Right lobe of liver (tissue), 6 donors: ENCODE measurements around the gene ASAP3. TPM values are rescaled to one million over a fixed set of nuclear protein-coding genes. Genes with fewer than 3 reads are reported as not detected.

Source experiments
- ATAC-seq, 4 donors: fragments of 200-7000 bp; cut with Tn5 transposase; one replicate each; pipeline ENCODE4 v1.9.1; 2020; ENCODE audit warnings: mild to moderate bottlenecking in 4 of 4, moderate library complexity in 4 of 4
- DNase-seq, 3 donors: peaks; one replicate each; pipeline ENCODE4 v3.0.0-alpha.2; 2020
- H3K27ac ChIP-seq, 3 donors: fragments of 200-600 bp; one replicate each; pipeline ENCODE4 v1.8.0; 2022
- H3K27me3 ChIP-seq, 2 donors: fragments of 200-600 bp; one replicate each; pipeline ENCODE4 v1.8.0; 2022
- H3K36me3 ChIP-seq, 4 donors: fragments of 200-600 bp; sonication (generic) in 1 of 4; one replicate each; pipeline versions ENCODE4 v1.5.1 to v1.8.0; 2017 to 2022; ENCODE audit warnings: control low read depth in 1 of 4
- H3K4me1 ChIP-seq, 4 donors: fragments of 200-600 bp; sonication (generic) in 1 of 4; one replicate each; pipeline versions ENCODE4 v1.5.1 to v1.8.0; 2017 to 2022; ENCODE audit warnings: control low read depth in 1 of 4
- H3K4me3 ChIP-seq, 3 donors: fragments of 200-600 bp; one replicate each; pipeline ENCODE4 v1.8.0; 2022
- H3K9me3 ChIP-seq, 4 donors: fragments of 200-600 bp; sonication (generic) in 1 of 4; one replicate each; pipeline versions ENCODE4 v1.5.1 to v1.8.0; 2017 to 2022; ENCODE audit warnings: control low read depth in 1 of 4
- CTCF ChIP-seq, 4 donors: fragments of 200-600 bp in 3 of 4; fragments of 450-650 bp in 1 of 4; IDR thresholded peaks; one replicate each; pipeline versions ENCODE4 v1.5.1 to v1.8.0; 2016 to 2022; ENCODE audit warnings: antibody characterized with exemption in 4 of 4, mild to moderate bottlenecking in 2 of 4
- POLR2A ChIP-seq: fragments of 450-650 bp; IDR thresholded peaks from one replicate; pipeline ENCODE4 v1.6.1; 2017; ENCODE audit warnings: antibody characterized with exemption, mild to moderate bottlenecking
- WGBS: methylation state at CpG from one replicate; pipeline ENCODE4 v1.1.6; 2018; ENCODE audit warnings: low coverage, low lambda C conversion rate; ENCODE audit not compliant: insufficient coverage; ENCODE audit errors: missing lambda C conversion rate; 5-methylcytosine and 5-hydroxymethylcytosine counted together
- intact Hi-C, 2 donors: fragments of 100-400 bp; cut with DNase I; formaldehyde crosslinking; loops; one replicate each; pipeline versions ENCODE4 v1.11.2 to v1.14.1; 2022
- total RNA-seq, 6 experiments: library from RNA; depleted of rRNA in 2 of 6; stranded (reverse); fragments of >200 nt in 2 of 6; fragmentation: NEBNext Ultra II Directional in 3 of 6; extraction: Animal tissue kit (Norgen Biotek cat#: 25700) in 3 of 6; gene quantifications; one replicate each; pipeline versions ENCODE4 v1.1.0 to v1.2.4, GENCODE V29; 2016 to 2023
- donor health status: DM: no; HTN: yes; CAD: no.
- donor health status: DM: no; HTN: no; CAD: no.
- donor health status: DM: no; HTN: no; CAD: no.
- donor health status: DM: no; HTN: yes; CAD: no.
- donor health status: DM: no; HTN: yes; CAD: no.

Gene ASAP3
- total RNA-seq, 6 experiments from 2014 or later, result 12.3 to 22.1 (median 16.6) TPM

- no peaks in the 10 kb centered on the region for H3K36me3 ChIP-seq
- no peak overlapping the region for H3K27ac ChIP-seq
- intact Hi-C loops, result no loop called here
- ATAC-seq (no peak), DNase-seq (no peak)
- H3K4me1 ChIP-seq, result peaks cover 0 to 16% (median 0%) of the 10 kb centered on the region in 4 donors
- 88% methylated on average over 3 of the region's 3 CpGs for WGBS
- no peaks in the 10 kb centered on the region for H3K27me3 ChIP-seq
- TF ChIP-seq CTCF (IDR thresholded peaks at IDR 0.05), result no peak
- H3K4me3 ChIP-seq, result no peak overlapping the region
- H3K9me3 ChIP-seq, result no peaks in the 10 kb centered on the region
Measured at GRCh38 chr1:23463286-23463685, 20.7 kb downstream of the ASAP3 start.

- DNase-seq (no peak), ATAC-seq (no peak)
- H3K4me1 ChIP-seq, result peaks cover 0 to 19% (median 2%) of the 10 kb centered on the region in 4 donors
- H3K27ac ChIP-seq, result no peak overlapping the region
- H3K9me3 ChIP-seq, result no peaks in the 10 kb centered on the region
- H3K36me3 ChIP-seq, result no peaks in the 10 kb centered on the region
- no peaks in the 10 kb centered on the region for H3K27me3 ChIP-seq
- WGBS, result 83% methylated on average over 1 of the region's 2 CpGs
- intact Hi-C loops, result no loop called here
- TF ChIP-seq CTCF (IDR thresholded peaks at IDR 0.05) (no peak), POLR2A (no peak)
- H3K4me3 ChIP-seq, result no peak overlapping the region
Measured at GRCh38 chr1:23462766-23463165, 21.2 kb downstream of the ASAP3 start.

DNA sequence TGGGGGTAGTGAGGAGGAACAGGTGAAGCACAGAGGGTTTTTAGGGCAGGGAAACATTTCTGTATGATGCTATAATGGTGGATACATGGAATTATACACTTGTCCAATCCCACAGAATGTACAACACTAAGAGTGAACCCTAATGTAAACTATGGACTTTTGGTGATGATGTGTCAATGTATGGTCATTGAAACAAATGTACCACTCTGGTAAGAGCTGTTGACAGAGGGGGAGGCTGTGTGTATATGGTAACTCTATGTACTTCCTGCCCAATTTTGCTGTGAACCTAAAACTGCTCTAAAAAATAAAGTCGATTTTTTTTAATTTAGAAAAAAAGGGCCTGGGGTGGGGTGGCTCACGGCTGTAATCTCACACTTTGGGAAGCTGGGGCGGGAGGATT lies 22.9 kb downstream of the ASAP3 start:
- Histone ChIP-seq H3K27ac (no peak overlapping the region), H3K27me3 (no peaks in the 10 kb centered on the region), H3K9me3 (no peaks in the 10 kb centered on the region), H3K4me1 (peaks cover 0 to 35% (median 10%) of the 10 kb centered on the region in 4 donors), H3K4me3 (no peak overlapping the region), H3K36me3 (no peaks in the 10 kb centered on the region)
- 62% methylated on average over 2 of the region's 3 CpGs for WGBS
- TF ChIP-seq POLR2A, result no peak
- no peak for TF ChIP-seq CTCF (IDR thresholded peaks at IDR 0.05)
- intact Hi-C loops, result no loop called here
- no peak for DNase-seq
- no peak for ATAC-seq

DNA sequence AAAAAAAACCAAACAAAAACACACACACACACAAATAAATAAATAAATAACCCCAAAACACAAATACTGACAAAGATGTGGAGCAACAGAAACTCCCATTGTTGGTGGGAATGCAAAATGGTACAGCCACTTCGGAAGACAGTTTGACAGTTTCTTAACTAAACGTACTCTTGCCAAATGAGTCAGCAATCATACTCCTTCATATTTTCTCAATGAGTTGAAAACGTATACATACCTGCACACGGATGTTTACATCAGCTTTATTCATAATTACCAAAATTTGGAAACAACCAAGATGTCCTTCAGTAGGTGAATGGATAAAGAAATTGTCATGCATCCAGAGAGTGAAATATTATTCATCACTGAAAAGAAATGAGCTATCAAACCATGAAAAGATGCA lies 23.5 kb downstream of the ASAP3 start:
- Histone ChIP-seq H3K4me1 (peaks cover 0 to 40% (median 12%) of the 10 kb centered on the region in 4 donors), H3K9me3 (no peaks in the 10 kb centered on the region), H3K36me3 (no peaks in the 10 kb centered on the region), H3K27ac (no peak overlapping the region), H3K4me3 (no peak overlapping the region), H3K27me3 (no peaks in the 10 kb centered on the region)
- intact Hi-C loops, result no loop called here
- DNase-seq (no peak), ATAC-seq (no peak)
- WGBS, result 96% methylated on average over 4 of the region's 4 CpGs
- TF ChIP-seq CTCF (IDR thresholded peaks at IDR 0.05) (no peak), POLR2A (no peak)

GRCh38 chr1:23459338-23459757 lies 24.6 kb downstream of the ASAP3 start:
- H3K36me3 ChIP-seq, result no peaks in the 10 kb centered on the region
- H3K27me3 ChIP-seq, result no peaks in the 10 kb centered on the region
- no peak overlapping the region for H3K4me3 ChIP-seq
- peaks cover 0 to 42% (median 12%) of the 10 kb centered on the region in 4 donors for H3K4me1 ChIP-seq
- peak in 2 of 4 donors; percentile 31 to 60 for ATAC-seq
- no peak for DNase-seq
- intact Hi-C loops, result no loop called here
- TF ChIP-seq CTCF (IDR thresholded peaks at IDR 0.05) (no peak), POLR2A (peak; percentile 12)
- H3K27ac ChIP-seq, result peak overlapping the region in 1 of 3 donors; percentile 68
- WGBS, result no CpG with 5 or more reads among the region's 2 CpGs
- no peaks in the 10 kb centered on the region for H3K9me3 ChIP-seq
